HepG2 (cell line): ENCODE results near the gene TAOK3. TPM values are rescaled to one million over a fixed set of nuclear protein-coding genes. Genes with fewer than 3 reads are reported as not detected.

Experiments used
- GFI1 ChIP-seq: sonication (generic); formaldehyde crosslinking; IDR thresholded peaks from 2 replicates; pipeline ENCODE4 v1.5.0; 2020; ENCODE audit warnings: missing genetic modification reagents, mild to moderate bottlenecking, borderline replicate concordance
- KDM3A ChIP-seq: IDR thresholded peaks from 2 replicates; pipeline ENCODE4 v1.6.1; 2018; ENCODE audit warnings: low read depth, missing compliant biosample characterization
- NFIC ChIP-seq: IDR thresholded peaks from 2 replicates; pipeline ENCODE4 v1.6.1; 2012; ENCODE audit warnings: mild to moderate bottlenecking, low read length, inconsistent platforms
- U2AF1 ChIP-seq: fragments of 200-400 bp; formaldehyde crosslinking; optimal IDR thresholded peaks from 2 replicates; pipeline ENCODE3; 2017; ENCODE audit warnings: mild to moderate bottlenecking, low read depth, low read length
- XRCC5 ChIP-seq: fragments of 200-400 bp; formaldehyde crosslinking; optimal IDR thresholded peaks from 2 replicates; pipeline ENCODE3; 2017; ENCODE audit warnings: mild to moderate bottlenecking, low read length
- ZNF746 ChIP-seq: sonication (generic); formaldehyde crosslinking; IDR thresholded peaks from 2 replicates; pipeline ENCODE4 v1.8.0; 2022; ENCODE audit warnings: mild to moderate bottlenecking, missing genetic modification reagents
- ZNF776 ChIP-seq: sonication (generic); formaldehyde crosslinking; IDR thresholded peaks from 2 replicates; pipeline ENCODE4 v1.4.0; 2020; ENCODE audit warnings: mild to moderate bottlenecking, missing genetic modification reagents
- polyA plus RNA-seq, 8 experiments: library from polyadenylated mRNA; depleted of rRNA in 3 of 8; stranded (reverse) in 7 of 8; unstranded in 1 of 8; fragments of >200 nt; fragmentation: Illumina TruSeq in 4 of 8; extraction: Trizol in 4 of 8; gene quantifications; 2 replicates each; pipeline versions ENCODE4 v1.2.1 to v1.2.3, GENCODE V29; 2011 to 2016; ENCODE audit warnings: low read depth in 4 of 8, missing spikeins in 1 of 8, mixed read lengths in 1 of 8; ENCODE audit not compliant: insufficient read depth in 1 of 8
- total RNA-seq, 5 experiments: library from RNA; depleted of rRNA; stranded (reverse); fragments of >200 nt; fragmentation: Illumina TruSeq; extraction: Trizol; gene quantifications; 2 replicates each; pipeline ENCODE4 v1.2.3, GENCODE V29; 2016; ENCODE audit warnings: low read depth in 1 of 5
- TF ChIP-seq, protein P1 (sequence below): IDR thresholded peaks from 2 replicates; pipeline ENCODE4 v1.6.1; 2016; ENCODE audit warnings: low read depth
- TF ChIP-seq, protein P2 (sequence below): sonication (generic); formaldehyde crosslinking; IDR thresholded peaks from 2 replicates; pipeline ENCODE4 v1.4.0; 2020; ENCODE audit warnings: missing genetic modification reagents, mild to moderate bottlenecking, borderline replicate concordance
- TF ChIP-seq, protein P3 (sequence below): sonication (generic); formaldehyde crosslinking; IDR thresholded peaks from one replicate; pipeline ENCODE4 v1.5.1; 2020; ENCODE audit warnings: mild to moderate bottlenecking, missing genetic modification reagents; ENCODE audit errors: not compliant biosample characterization
- TF ChIP-seq, protein P4 (sequence below): sonication (generic); formaldehyde crosslinking; IDR thresholded peaks from 2 replicates; pipeline ENCODE4 v1.5.0; 2020; ENCODE audit warnings: mild to moderate bottlenecking, missing genetic modification reagents, borderline replicate concordance

Gene TAOK3
- total and polyA plus RNA-seq, 2 of the 13 experiments (the other 11 are each of a cell fraction or from before 2014, with no cell fraction given), result 10.4 to 12.3 TPM

DNA sequence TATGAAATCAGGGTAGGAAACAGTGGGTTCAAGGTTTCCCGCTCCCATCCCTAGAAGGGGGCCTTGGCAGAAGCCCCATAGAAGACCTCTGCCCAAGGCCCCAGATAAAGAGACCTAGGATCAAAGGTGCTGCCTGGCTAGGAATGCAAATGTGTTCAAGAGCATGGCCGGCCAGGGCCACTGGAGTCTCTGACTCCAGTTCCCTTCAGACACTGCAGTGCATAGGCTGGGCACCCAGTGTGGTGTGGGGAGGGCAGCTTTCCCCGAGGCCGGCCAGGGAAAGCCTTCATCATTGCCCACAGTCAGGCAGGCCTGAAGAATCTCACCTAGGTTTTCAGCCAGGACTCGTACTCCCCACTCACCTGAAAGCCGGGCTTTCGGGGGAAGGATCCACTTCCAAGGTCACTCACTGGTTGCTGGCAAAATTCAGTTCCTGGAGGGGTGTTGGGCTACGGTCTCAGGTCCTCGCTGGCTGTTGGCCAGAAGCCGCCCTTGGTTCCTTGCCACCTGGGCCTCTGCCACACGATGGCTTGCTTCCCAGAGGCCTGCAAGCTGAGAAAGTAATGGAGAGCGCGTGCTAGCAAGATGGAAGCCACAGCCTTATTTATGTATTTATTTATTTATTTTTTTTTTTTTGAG is 246.5 kb downstream of the TAOK3 start (continued):
- TF ChIP-seq, protein P1, sequence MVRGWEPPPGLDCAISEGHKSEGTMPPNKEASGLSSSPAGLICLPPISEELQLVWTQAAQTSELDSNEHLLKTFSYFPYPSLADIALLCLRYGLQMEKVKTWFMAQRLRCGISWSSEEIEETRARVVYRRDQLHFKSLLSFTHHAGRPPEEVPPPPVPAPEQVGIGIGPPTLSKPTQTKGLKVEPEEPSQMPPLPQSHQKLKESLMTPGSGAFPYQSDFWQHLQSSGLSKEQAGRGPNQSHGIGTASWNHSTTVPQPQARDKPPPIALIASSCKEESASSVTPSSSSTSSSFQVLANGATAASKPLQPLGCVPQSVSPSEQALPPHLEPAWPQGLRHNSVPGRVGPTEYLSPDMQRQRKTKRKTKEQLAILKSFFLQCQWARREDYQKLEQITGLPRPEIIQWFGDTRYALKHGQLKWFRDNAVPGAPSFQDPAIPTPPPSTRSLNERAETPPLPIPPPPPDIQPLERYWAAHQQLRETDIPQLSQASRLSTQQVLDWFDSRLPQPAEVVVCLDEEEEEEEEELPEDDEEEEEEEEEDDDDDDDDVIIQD, result 0 out of 2 replicates have a peak, but pooled peaks have one; percentile 31
- no peak for TF ChIP-seq KDM3A (CRISPR knock-in tag)
- no peak for TF ChIP-seq XRCC5
- TF ChIP-seq ZNF746 (CRISPR knock-in tag), result 0 out of 2 replicates have a peak, but pooled peaks have one; percentile 47
- TF ChIP-seq NFIC, result peak; percentile 67; the same call in 1 of the 2 replicates
- peak; percentile 74 for TF ChIP-seq GFI1 (CRISPR knock-in tag)
- TF ChIP-seq, protein P2, sequence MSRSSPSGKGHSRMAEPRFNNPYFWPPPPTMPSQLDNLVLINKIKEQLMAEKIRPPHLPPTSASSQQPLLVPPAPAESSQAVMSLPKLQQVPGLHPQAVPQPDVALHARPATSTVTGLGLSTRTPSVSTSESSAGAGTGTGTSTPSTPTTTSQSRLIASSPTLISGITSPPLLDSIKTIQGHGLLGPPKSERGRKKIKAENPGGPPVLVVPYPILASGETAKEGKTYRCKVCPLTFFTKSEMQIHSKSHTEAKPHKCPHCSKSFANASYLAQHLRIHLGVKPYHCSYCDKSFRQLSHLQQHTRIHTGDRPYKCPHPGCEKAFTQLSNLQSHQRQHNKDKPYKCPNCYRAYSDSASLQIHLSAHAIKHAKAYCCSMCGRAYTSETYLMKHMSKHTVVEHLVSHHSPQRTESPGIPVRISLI, result 0 out of 2 replicates have a peak, but pooled peaks have one; percentile 25
- TF ChIP-seq, protein P3, sequence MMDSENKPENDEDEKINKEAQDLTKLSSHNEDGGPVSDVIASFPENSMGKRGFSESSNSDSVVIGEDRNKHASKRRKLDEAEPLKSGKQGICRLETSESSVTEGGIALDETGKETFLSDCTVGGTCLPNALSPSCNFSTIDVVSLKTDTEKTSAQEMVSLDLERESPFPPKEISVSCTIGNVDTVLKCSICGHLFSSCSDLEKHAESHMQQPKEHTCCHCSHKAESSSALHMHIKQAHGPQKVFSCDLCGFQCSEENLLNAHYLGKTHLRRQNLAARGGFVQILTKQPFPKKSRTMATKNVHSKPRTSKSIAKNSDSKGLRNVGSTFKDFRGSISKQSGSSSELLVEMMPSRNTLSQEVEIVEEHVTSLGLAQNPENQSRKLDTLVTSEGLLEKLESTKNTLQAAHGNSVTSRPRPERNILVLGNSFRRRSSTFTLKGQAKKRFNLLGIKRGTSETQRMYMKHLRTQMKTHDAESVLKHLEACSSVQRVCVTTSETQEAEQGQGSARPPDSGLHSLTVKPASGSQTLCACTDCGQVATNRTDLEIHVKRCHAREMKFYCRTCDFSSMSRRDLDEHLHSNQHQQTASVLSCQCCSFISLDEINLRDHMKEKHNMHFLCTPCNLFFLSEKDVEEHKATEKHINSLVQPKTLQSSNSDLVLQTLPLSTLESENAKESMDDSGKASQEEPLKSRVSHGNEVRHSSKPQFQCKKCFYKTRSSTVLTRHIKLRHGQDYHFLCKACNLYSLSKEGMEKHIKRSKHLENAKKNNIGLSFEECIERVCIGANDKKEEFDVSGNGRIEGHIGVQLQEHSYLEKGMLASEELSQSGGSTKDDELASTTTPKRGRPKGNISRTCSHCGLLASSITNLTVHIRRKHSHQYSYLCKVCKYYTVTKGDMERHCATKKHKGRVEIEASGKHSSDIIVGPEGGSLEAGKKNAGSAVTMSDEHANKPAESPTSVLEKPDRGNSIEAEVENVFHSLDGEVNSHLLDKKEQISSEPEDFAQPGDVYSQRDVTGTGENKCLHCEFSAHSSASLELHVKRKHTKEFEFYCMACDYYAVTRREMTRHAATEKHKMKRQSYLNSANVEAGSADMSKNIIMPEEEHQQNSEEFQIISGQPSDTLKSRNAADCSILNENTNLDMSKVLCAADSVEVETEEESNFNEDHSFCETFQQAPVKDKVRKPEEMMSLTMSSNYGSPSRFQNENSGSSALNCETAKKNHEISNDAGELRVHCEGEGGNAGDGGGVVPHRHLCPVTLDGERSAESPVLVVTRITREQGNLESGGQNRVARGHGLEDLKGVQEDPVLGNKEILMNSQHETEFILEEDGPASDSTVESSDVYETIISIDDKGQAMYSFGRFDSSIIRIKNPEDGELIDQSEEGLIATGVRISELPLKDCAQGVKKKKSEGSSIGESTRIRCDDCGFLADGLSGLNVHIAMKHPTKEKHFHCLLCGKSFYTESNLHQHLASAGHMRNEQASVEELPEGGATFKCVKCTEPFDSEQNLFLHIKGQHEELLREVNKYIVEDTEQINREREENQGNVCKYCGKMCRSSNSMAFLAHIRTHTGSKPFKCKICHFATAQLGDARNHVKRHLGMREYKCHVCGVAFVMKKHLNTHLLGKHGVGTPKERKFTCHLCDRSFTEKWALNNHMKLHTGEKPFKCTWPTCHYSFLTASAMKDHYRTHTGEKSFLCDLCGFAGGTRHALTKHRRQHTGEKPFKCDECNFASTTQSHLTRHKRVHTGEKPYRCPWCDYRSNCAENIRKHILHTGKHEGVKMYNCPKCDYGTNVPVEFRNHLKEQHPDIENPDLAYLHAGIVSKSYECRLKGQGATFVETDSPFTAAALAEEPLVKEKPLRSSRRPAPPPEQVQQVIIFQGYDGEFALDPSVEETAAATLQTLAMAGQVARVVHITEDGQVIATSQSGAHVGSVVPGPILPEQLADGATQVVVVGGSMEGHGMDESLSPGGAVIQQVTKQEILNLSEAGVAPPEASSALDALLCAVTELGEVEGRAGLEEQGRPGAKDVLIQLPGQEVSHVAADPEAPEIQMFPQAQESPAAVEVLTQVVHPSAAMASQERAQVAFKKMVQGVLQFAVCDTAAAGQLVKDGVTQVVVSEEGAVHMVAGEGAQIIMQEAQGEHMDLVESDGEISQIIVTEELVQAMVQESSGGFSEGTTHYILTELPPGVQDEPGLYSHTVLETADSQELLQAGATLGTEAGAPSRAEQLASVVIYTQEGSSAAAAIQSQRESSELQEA (CRISPR knock-in tag), result no peak
- TF ChIP-seq, protein P4, sequence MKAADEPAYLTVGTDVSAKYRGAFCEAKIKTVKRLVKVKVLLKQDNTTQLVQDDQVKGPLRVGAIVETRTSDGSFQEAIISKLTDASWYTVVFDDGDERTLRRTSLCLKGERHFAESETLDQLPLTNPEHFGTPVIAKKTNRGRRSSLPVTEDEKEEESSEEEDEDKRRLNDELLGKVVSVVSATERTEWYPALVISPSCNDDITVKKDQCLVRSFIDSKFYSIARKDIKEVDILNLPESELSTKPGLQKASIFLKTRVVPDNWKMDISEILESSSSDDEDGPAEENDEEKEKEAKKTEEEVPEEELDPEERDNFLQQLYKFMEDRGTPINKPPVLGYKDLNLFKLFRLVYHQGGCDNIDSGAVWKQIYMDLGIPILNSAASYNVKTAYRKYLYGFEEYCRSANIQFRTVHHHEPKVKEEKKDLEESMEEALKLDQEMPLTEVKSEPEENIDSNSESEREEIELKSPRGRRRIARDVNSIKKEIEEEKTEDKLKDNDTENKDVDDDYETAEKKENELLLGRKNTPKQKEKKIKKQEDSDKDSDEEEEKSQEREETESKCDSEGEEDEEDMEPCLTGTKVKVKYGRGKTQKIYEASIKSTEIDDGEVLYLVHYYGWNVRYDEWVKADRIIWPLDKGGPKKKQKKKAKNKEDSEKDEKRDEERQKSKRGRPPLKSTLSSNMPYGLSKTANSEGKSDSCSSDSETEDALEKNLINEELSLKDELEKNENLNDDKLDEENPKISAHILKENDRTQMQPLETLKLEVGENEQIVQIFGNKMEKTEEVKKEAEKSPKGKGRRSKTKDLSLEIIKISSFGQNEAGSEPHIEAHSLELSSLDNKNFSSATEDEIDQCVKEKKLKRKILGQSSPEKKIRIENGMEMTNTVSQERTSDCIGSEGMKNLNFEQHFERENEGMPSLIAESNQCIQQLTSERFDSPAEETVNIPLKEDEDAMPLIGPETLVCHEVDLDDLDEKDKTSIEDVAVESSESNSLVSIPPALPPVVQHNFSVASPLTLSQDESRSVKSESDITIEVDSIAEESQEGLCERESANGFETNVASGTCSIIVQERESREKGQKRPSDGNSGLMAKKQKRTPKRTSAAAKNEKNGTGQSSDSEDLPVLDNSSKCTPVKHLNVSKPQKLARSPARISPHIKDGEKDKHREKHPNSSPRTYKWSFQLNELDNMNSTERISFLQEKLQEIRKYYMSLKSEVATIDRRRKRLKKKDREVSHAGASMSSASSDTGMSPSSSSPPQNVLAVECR (CRISPR knock-in tag), result peak; percentile 45; the same call in 1 of the 2 replicates
- no peak for TF ChIP-seq ZNF776
- no peak for TF ChIP-seq U2AF1
